ENCODE results near the gene INTS6.

INTS6 gene

GRCh38 chr13:51405176-51405575 lies 47.7 kb downstream of the INTS6 start:
- no peak for DNase-seq

GRCh38 chr13:51397262-51397941 lies 55.4 kb downstream of the INTS6 start:
- DNase-seq = no peak

- DNase-seq = no peak
Observed at GRCh38 chr13:51396352-51396751, 56.5 kb downstream of the INTS6 start.

DNA sequence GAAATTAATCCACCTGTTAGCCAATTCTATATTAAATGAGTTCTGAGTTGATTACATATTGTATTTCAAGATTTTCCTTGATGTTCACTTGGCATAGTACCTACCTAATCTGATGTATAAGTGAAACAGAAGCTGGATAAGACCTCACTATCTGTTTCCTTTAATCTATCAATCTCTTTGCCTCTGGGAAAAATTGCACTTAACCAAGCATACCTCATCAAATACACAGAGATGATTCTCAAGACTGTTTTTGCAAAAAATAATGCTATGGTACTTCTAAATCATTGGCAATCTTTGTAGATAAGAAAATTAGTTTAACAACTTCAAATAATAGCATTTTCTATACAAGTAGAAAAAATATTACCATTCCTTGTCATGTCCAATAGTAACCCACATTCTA lies 58.1 kb downstream of the INTS6 start:
- DNase-seq = no peak

DNA sequence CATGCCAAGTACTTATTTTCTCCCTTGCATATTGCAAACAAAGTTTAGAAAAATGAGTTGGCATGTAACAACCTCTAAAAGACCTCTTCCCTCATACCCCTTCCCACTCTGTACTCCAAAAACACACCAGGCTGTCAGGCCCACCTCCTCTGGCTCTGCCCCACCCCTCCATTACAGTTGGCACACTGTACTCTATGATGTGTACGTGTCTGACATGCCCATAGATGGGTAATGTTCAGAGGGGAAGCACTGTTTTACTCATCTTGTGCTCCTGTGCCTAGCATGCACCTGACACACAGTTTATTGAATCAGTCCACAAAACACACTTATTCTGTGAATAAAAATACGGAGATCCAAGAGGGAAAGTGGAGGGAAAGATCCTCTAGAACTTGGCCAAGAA lies 67.7 kb downstream of the INTS6 start:
- DNase-seq = no peak

- DNase-seq = no peak
Observed at GRCh38 chr13:51380269-51380668, 72.6 kb downstream of the INTS6 start.

- DNase-seq = no peak
Observed at GRCh38 chr13:51373451-51373850, 79.4 kb downstream of the INTS6 start.

DNA sequence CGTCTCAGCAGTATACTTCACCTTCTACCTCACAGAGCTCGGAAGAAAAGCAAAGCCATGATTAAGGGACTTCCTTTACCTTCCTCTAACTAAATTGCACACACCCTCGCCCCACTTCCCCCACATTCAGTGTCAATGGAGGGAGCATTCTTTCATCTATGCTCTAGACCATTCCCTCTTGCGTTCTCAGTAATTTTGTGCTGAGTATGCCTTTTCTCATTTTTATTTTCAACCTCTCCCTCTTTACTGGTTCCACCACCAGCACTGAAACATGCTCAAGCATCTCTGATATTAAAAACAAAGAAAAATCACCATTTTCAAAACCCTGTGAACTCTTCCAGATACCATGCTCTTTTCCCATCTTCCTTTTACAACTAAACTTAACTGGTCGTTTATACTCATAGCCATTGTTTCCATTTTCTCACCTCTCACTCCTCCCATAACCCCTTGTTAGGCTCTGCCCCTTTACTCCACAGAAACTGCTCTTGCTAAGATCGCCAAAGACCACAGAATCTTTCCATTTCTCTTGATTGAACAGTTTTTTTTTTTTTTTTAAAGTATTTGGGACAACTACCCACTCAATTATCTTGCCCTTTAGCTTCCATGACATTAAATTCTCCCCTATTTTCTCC lies 81.0 kb downstream of the INTS6 start:
- no peak for DNase-seq

DNA sequence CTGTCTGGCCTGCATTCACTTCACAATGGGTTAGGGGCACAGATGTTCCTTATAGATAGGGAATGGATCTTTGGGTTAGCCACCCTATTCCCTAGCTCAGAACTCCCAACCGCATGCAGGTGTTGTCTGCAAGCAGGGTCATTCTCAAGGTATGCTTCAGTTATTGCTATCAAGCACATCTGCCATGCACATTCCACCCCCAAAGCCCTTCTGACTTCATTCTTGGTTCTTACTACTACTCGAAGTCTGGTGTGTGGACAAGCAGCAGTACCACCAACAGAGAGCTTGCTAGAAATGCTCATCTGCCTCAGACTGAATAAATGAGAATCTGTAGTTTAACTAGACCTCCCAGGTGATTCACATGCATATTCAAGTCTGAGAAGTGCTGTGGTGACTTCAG lies 82.0 kb downstream of the INTS6 start:
- DNase-seq = no peak

GRCh38 chr13:51370116-51370515 lies 82.7 kb downstream of the INTS6 start:
- no peak for DNase-seq

DNA sequence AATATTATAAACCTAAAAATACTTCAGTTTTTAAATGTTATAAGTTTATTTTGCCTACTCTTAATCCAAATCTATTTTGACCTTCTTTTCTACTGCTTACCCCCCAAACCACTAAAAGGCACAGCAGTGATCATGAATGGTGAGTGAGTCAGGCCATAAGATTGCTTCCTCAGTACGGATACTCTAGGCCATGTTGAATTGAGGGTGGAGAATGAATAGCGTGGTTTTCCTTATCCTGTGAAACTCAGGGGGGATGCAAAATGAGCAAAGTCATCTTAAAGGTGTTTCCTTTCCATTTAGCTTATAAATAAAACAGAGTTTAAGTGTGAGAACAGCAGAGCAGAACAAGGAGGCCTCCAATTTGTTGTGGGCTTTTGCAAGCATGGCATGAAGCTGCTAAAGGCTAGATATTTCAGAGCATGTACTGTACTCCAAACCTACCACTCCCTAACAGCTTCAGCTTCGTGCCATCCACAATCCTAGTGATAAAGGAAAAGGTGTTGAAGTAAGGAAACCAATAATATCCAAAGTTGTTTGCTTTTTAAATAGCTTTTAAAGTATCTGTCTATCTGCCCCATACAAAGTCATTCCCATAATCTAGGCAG lies 88.3 kb downstream of the INTS6 start:
- no peak for DNase-seq

- DNase-seq = no peak
Observed at GRCh38 chr13:51363625-51364024, 89.2 kb downstream of the INTS6 start.

DNA sequence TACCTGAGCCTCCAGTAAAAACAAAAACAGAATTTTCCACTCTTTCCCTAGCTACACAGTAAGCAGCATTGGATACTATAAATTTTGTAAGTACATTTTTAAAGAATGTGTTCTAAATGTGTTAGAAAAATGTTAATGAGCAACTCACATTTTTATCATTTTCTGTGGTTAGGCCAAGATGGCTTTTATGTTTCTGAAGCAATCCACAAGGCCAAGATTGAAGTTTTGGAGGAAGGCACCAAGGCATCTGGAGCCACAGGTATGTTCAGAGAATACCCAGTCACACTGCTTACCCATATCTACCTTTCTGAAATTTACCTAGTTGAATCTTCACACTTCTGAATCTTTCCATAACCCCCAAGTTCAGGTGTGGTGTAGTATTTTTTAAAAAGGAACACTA lies 91.7 kb downstream of the INTS6 start:
- no peak for DNase-seq

DNA sequence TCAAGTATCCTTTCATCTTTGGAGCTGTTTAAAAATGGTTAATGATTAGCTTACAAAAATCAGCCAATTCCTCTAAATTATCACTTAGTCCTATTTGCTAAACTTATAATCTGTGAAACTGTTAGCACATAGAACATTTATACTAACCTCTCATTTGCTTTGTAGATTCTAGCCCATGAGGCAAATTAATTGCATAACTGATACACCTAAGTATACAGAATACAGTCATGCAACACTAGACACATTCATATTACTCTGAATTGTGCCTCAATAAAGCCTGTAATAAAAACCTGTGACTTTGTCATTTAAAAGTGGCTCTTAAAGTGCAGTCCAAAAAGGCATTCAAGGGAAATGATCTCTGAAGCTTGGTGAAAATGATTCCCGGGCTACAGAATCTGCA lies 92.3 kb downstream of the INTS6 start:
- no peak for DNase-seq

- no peak for DNase-seq
Observed at GRCh38 chr13:51359352-51359751, 93.5 kb downstream of the INTS6 start.

DNA sequence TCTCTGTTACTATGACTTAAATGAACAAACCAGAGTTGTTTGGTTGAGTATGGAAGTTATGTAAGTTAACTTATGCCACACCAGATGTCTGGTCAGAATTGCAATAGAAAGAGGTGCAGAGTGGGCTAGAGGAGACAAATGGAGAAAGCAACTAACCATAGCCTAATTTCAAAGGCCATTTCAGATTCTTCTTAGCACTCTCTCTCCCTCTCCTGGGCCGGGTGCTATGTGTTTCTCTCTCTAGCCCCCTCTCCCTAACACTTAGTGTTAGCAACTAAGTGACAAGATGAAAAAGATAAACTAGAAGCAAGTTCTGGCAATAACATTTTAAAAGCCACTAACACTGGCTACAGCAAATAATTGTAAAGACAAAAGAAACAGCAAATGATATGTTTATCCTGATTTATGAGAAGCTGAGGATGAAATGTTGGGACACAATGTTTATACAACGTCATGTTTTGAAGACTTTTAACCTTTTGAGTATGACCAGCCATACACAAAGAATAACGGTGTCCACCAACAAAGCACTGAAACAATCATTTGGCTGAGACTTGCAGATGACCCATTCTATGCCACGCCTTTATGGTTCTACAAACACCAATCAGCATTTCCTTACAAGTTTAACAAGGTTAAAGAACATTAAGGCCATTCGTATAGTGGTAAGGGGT lies 94.8 kb downstream of the INTS6 start:
- no peak for DNase-seq

GRCh38 chr13:51355217-51355616 lies 97.6 kb downstream of the INTS6 start:
- DNase-seq = no peak

DNA sequence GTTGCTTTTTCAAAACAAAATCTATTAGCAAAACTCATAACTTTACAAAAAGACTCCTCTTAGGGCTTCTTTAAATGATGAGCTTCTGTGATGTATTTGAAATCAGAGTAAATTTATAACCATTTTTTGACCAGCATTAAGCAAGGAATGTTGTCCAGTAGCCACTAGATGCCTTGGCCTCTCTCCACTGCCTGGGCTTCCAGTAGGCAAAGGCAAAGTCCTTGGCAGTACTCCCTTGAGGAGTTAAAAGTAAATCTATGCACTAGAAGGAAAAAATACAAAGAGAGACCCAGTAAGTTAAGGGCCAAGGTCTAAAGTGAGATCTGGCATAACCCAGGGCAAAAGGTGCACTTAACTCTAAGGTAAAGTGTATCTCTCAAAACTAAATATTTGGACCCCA lies 103.8 kb downstream of the INTS6 start:
- DNase-seq = no peak

DNA sequence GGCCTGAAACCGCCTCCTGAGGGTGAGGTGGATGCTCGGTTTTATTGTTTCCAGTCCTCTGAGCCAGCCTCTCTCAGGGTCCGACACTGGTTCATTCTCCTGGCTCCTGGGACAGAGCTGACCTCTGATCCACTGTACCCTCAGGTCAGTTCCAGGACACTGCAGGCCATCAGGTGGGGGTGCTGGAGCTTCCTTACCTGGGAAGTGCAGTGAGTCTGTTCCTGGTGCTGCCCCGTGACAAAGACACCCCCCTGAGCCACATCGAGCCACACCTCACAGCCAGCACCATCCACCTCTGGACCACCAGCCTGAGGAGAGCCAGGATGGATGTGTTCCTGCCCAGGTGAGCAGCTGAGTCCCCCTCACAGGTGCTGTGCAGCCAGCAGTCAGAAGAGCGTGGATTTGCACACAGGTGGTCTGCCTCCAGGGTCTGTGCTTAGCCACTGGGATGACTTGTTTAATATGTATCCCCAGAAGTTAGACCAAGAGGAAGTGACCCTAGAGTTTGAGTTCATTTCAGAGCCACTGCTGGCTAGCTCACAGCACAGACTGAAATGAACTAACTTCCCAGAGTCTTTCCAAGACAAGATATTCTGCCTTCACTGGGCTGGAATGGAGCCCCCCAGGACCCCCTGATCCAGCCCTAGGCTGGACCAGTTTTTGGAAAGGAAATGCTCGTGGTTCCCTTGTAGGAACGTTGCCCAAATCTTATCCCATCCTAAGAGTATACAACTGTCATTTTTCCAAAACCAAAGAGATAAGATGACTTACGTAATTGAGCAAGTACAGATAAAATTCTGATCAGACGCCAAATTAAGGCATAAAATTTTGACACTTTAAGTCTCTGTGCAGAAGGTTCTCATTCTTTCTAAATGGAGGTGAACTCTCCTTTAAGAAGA lies 104.5 kb downstream of the INTS6 start:
- no peak for DNase-seq

DNA sequence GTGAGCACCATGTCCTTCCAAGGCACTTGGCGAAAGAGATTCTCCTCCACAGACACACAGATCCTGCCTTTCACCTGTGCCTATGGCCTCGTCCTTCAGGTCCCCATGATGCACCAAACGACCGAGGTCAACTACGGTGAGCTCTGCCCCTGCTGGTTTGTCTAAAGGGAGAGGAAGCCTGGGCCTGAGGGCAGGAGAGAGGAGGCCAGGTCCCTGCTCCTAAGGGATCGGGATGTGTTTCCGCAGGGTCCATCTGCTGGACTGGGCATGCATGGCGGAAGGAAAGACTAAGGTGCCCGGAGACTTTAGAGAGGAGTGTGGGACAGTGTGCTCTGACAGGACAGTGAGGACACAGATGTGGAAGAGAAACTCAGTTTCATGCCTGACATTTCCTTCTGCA lies 105.7 kb downstream of the INTS6 start:
- DNase-seq = no peak

GRCh38 chr13:51346397-51346796 lies 106.4 kb downstream of the INTS6 start:
- no peak for DNase-seq

- DNase-seq = no peak
Observed at GRCh38 chr13:51343475-51343874, 109.4 kb downstream of the INTS6 start.

- no peak for DNase-seq
Observed at GRCh38 chr13:51342706-51343105, 110.1 kb downstream of the INTS6 start.
